HEK293 (cell line): Measurements from ENCODE around the gene ESR1.

Experiments used
- AEBP2 ChIP-seq: fragments of 450-650 bp; formaldehyde crosslinking; IDR thresholded peaks from 2 replicates; pipeline ENCODE4 v1.5.1; 2016; ENCODE audit warnings: missing biosample characterization, missing genetic modification characterization, borderline replicate concordance
- FEZF1 ChIP-seq: fragments of 450-650 bp; formaldehyde crosslinking; IDR thresholded peaks from 2 replicates; pipeline ENCODE4 v1.5.1; 2016; ENCODE audit warnings: missing biosample characterization, missing genetic modification characterization
- HIC1 ChIP-seq: fragments of 450-650 bp; formaldehyde crosslinking; IDR thresholded peaks from 2 replicates; pipeline ENCODE4 v1.5.1; 2016; ENCODE audit warnings: missing biosample characterization, missing genetic modification characterization
- INSM2 ChIP-seq: fragments of 450-650 bp; formaldehyde crosslinking; IDR thresholded peaks from 2 replicates; pipeline ENCODE4 v1.5.1; 2016; ENCODE audit warnings: missing biosample characterization, missing genetic modification characterization
- KLF17 ChIP-seq: fragments of 450-650 bp; formaldehyde crosslinking; IDR thresholded peaks from 2 replicates; pipeline ENCODE4 v1.5.1; 2016; ENCODE audit warnings: missing biosample characterization, missing genetic modification characterization
- KLF8 ChIP-seq: fragments of 450-650 bp; formaldehyde crosslinking; IDR thresholded peaks from 2 replicates; pipeline ENCODE4 v1.5.1; 2016; ENCODE audit warnings: missing biosample characterization, missing genetic modification characterization
- SCRT2 ChIP-seq: fragments of 450-650 bp; formaldehyde crosslinking; IDR thresholded peaks from 2 replicates; pipeline ENCODE4 v1.5.1; 2016; ENCODE audit warnings: missing biosample characterization, missing genetic modification characterization
- SP7 ChIP-seq: fragments of 450-650 bp; formaldehyde crosslinking; IDR thresholded peaks from 2 replicates; pipeline ENCODE4 v1.5.1; 2016; ENCODE audit warnings: missing biosample characterization, missing genetic modification characterization
- TRIM28 ChIP-seq: IDR thresholded peaks from 2 replicates; pipeline ENCODE4 v1.6.1; 2011; ENCODE audit warnings: low read length, control low read depth, borderline replicate concordance
- TSHZ1 ChIP-seq: fragments of 450-650 bp; formaldehyde crosslinking; IDR thresholded peaks from 2 replicates; pipeline ENCODE4 v1.5.1; 2016; ENCODE audit warnings: missing biosample characterization, missing genetic modification characterization, borderline replicate concordance
- WT1 ChIP-seq: fragments of 450-650 bp; formaldehyde crosslinking; IDR thresholded peaks from 2 replicates; pipeline ENCODE4 v1.5.1; 2016; ENCODE audit warnings: missing biosample characterization, missing genetic modification characterization
- ZBTB44 ChIP-seq: fragments of 450-650 bp; IDR thresholded peaks from 2 replicates; pipeline ENCODE4 v1.5.1; 2018; ENCODE audit warnings: missing biosample characterization, mild to moderate bottlenecking, missing genetic modification characterization
- ZFP37 ChIP-seq: fragments of 450-650 bp; formaldehyde crosslinking; IDR thresholded peaks from 2 replicates; pipeline ENCODE4 v1.5.1; 2016; ENCODE audit warnings: missing biosample characterization, missing genetic modification characterization
- ZNF24 ChIP-seq: fragments of 450-650 bp; formaldehyde crosslinking; IDR thresholded peaks from 2 replicates; pipeline ENCODE4 v1.5.1; 2016; ENCODE audit warnings: missing biosample characterization, missing genetic modification characterization
- ZNF324 ChIP-seq: fragments of 450-650 bp; formaldehyde crosslinking; IDR thresholded peaks from 2 replicates; pipeline ENCODE4 v1.5.1; 2016; ENCODE audit warnings: missing biosample characterization, missing genetic modification characterization
- ZNF335 ChIP-seq: fragments of 450-650 bp; formaldehyde crosslinking; conservative IDR thresholded peaks from 2 replicates; pipeline ENCODE4 v1.5.1; 2016; ENCODE audit warnings: missing biosample characterization, missing genetic modification characterization
- ZNF398 ChIP-seq: fragments of 450-650 bp; formaldehyde crosslinking; IDR thresholded peaks from 2 replicates; pipeline ENCODE4 v1.5.1; 2017; ENCODE audit warnings: missing biosample characterization, missing genetic modification characterization
- ZNF513 ChIP-seq: fragments of 450-650 bp; IDR thresholded peaks from 2 replicates; pipeline ENCODE4 v1.5.1; 2018; ENCODE audit warnings: missing biosample characterization, missing genetic modification characterization
- ZNF580 ChIP-seq: fragments of 450-650 bp; formaldehyde crosslinking; IDR thresholded peaks from 2 replicates; pipeline ENCODE4 v1.5.1; 2016; ENCODE audit warnings: missing biosample characterization, missing genetic modification characterization
- ZNF654 ChIP-seq: fragments of 450-650 bp; formaldehyde crosslinking; IDR thresholded peaks from 2 replicates; pipeline ENCODE4 v1.5.1; 2016; ENCODE audit warnings: low read depth, missing biosample characterization, missing genetic modification characterization
- ZSCAN23 ChIP-seq: fragments of 450-650 bp; formaldehyde crosslinking; IDR thresholded peaks from 2 replicates; pipeline ENCODE4 v1.5.1; 2016; ENCODE audit warnings: missing biosample characterization, missing genetic modification characterization
- ZSCAN30 ChIP-seq: fragments of 450-650 bp; IDR thresholded peaks from 2 replicates; pipeline ENCODE4 v1.5.1; 2018; ENCODE audit warnings: missing biosample characterization, mild to moderate bottlenecking, missing genetic modification characterization, moderate library complexity
- ZXDB ChIP-seq: fragments of 450-650 bp; formaldehyde crosslinking; IDR thresholded peaks from 2 replicates; pipeline ENCODE4 v1.5.1; 2016; ENCODE audit warnings: missing biosample characterization, missing genetic modification characterization

Gene ESR1

GRCh38 chr6:152094992-152095592 lies 287.6 kb downstream of the ESR1 start (continued):
- TF ChIP-seq KLF8: peak; percentile 63
- TF ChIP-seq TRIM28: peak; percentile 95
- TF ChIP-seq ZNF580 (tag by site-specific recombination): no peak
- no peak for TF ChIP-seq ZNF513
- TF ChIP-seq SP7 (tag by site-specific recombination): peak; percentile 93
- peak; percentile 53; the same call in 1 of the 2 replicates for TF ChIP-seq ZNF24
- TF ChIP-seq ZBTB44 (tag by site-specific recombination): peak; percentile 47; the same call in 1 of the 2 replicates
- no peak for TF ChIP-seq AEBP2 (tag by site-specific recombination)
- peak; percentile 70 for TF ChIP-seq ZNF324 (tag by site-specific recombination)
- TF ChIP-seq ZNF654: peak; percentile 7; the same call in 1 of the 2 replicates
- TF ChIP-seq FEZF1 (tag by site-specific recombination): 0 out of 2 replicates have a peak, but pooled peaks have one; percentile 7
- TF ChIP-seq KLF17 (tag by site-specific recombination): peak; percentile 85
- TF ChIP-seq ZSCAN30 (tag by site-specific recombination): 0 out of 2 replicates have a peak, but pooled peaks have one; percentile 25
- peak; percentile 70 for TF ChIP-seq ZXDB (tag by site-specific recombination)
- peak; percentile 73 for TF ChIP-seq TSHZ1 (tag by site-specific recombination)
- TF ChIP-seq SCRT2 (tag by site-specific recombination): peak; percentile 73
- peak; percentile 77 for TF ChIP-seq INSM2
- peak; percentile 74 for TF ChIP-seq WT1 (tag by site-specific recombination)
- TF ChIP-seq ZNF335 (tag by site-specific recombination): peak; percentile 30; the same call in 1 of the 2 replicates
- no peak for TF ChIP-seq ZSCAN23 (tag by site-specific recombination)
- peak; percentile 87; the same call in 1 of the 2 replicates for TF ChIP-seq HIC1
- peak; percentile 92 for TF ChIP-seq ZNF398 (tag by site-specific recombination)
- TF ChIP-seq ZFP37 (tag by site-specific recombination): 0 out of 2 replicates have a peak, but pooled peaks have one; percentile 68
